Neutrophil (primary cell): ENCODE data around the gene MYOM3.

Source experiments
- H3K27ac ChIP-seq: fragments of 200-600 bp; sonication (generic); 2 replicates; pipeline ENCODE4 v1.5.1; 2016; ENCODE audit warnings: mild to moderate bottlenecking, moderate library complexity
- H3K27me3 ChIP-seq: fragments of 200-600 bp; sonication (generic); 2 replicates; pipeline ENCODE4 v1.6.0; 2016; ENCODE audit warnings: mild to moderate bottlenecking
- H3K36me3 ChIP-seq: fragments of 200-600 bp; sonication (generic); 2 replicates; pipeline ENCODE4 v1.5.1; 2017
- H3K4me1 ChIP-seq, 2 experiments: fragments of 200-600 bp in 1 of 2; sonication (generic) in 1 of 2; 1 replicate in 1 of 2; 2 replicates in 1 of 2; pipeline versions ENCODE4 v1.5.1 to v1.6.1; 2013 to 2016; ENCODE audit warnings: low read depth in 1 of 2, low read length in 1 of 2, mild to moderate bottlenecking in 1 of 2, moderate library complexity in 1 of 2; ENCODE audit not compliant: control insufficient read depth in 1 of 2, insufficient read depth in 1 of 2
- H3K4me3 ChIP-seq, 2 experiments: fragments of 200-600 bp in 1 of 2; sonication (generic) in 1 of 2; 1 replicate in 1 of 2; 2 replicates in 1 of 2; pipeline ENCODE4 v1.5.1; 2013 to 2016; ENCODE audit warnings: low read depth in 1 of 2, low read length in 1 of 2, mild to moderate bottlenecking in 1 of 2, moderate library complexity in 1 of 2
- H3K9me3 ChIP-seq: fragments of 200-600 bp; sonication (generic); 2 replicates; pipeline ENCODE4 v1.5.1; 2016
- TF ChIP-seq, protein P1 (sequence below): fragments of 200-600 bp; sonication (generic); IDR thresholded peaks from 2 replicates; pipeline ENCODE4 v1.5.1; 2016; ENCODE audit warnings: antibody characterized with exemption

Gene MYOM3

GRCh38 chr1:24092979-24093378, 19.0 kb downstream of the MYOM3 start:
- H3K4me3 ChIP-seq: no peak overlapping the region
- no peaks in the 10 kb centered on the region for H3K36me3 ChIP-seq
- H3K27ac ChIP-seq: no peak overlapping the region
- TF ChIP-seq, protein P1, sequence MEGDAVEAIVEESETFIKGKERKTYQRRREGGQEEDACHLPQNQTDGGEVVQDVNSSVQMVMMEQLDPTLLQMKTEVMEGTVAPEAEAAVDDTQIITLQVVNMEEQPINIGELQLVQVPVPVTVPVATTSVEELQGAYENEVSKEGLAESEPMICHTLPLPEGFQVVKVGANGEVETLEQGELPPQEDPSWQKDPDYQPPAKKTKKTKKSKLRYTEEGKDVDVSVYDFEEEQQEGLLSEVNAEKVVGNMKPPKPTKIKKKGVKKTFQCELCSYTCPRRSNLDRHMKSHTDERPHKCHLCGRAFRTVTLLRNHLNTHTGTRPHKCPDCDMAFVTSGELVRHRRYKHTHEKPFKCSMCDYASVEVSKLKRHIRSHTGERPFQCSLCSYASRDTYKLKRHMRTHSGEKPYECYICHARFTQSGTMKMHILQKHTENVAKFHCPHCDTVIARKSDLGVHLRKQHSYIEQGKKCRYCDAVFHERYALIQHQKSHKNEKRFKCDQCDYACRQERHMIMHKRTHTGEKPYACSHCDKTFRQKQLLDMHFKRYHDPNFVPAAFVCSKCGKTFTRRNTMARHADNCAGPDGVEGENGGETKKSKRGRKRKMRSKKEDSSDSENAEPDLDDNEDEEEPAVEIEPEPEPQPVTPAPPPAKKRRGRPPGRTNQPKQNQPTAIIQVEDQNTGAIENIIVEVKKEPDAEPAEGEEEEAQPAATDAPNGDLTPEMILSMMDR: no peak
- H3K9me3 ChIP-seq: no peaks in the 10 kb centered on the region
- no peaks in the 10 kb centered on the region for H3K4me1 ChIP-seq
- no peaks in the 10 kb centered on the region for H3K27me3 ChIP-seq

DNA sequence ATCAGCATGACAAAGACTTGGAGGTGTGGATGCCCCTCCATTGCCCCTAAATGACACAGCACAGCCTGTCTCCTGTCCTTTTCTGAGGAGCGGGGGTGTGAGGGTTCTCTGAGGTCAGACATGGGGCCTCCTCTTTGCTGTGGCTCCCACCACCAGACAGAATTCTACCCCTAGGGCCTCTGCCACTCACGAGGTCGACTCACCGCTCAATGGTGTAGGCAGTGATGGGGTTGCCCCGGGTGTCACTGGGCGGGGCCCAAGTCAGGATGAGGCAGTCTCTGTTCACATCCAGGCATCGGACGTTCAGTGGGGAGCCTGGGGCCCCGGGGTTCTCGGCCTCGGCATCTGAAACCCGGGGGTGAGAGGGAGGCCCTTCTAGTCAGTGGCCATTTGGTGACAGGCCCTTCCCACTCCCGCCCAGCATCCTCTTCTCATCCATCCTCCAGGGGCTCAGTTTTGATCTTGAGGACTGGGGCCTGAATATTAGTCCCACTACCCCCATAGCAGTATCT, 19.9 kb downstream of the MYOM3 start:
- Histone ChIP-seq H3K27ac (no peak overlapping the region), H3K36me3 (no peaks in the 10 kb centered on the region), H3K27me3 (no peaks in the 10 kb centered on the region), H3K4me1 (no peaks in the 10 kb centered on the region), H3K9me3 (no peaks in the 10 kb centered on the region), H3K4me3 (no peak overlapping the region)
- TF ChIP-seq, protein P1: no peak

DNA sequence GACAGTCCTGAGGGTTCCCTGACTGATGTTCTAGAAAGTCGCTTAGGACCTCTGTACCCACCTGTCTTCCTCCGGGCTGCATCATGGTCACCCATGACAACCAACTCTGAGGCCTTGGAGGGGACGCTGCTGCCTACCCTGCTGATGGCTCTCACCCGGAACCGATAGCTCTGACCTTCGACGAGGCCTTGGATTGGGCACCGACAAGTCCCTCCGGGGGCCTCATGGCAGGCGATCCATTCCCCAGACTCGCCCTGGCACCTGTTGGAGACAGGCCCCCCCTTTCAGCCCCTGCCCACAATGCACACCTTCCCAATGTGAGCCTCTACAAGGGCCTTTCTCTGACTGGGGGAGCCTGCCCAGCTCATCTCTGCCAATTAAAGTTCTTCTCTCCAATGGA, 21.2 kb downstream of the MYOM3 start:
- no peak overlapping the region for H3K4me3 ChIP-seq
- no peaks in the 10 kb centered on the region for H3K9me3 ChIP-seq
- no peaks in the 10 kb centered on the region for H3K36me3 ChIP-seq
- no peaks in the 10 kb centered on the region for H3K27me3 ChIP-seq
- H3K4me1 ChIP-seq: no peaks in the 10 kb centered on the region
- H3K27ac ChIP-seq: no peak overlapping the region
- TF ChIP-seq, protein P1: no peak

- no peaks in the 10 kb centered on the region for H3K9me3 ChIP-seq
- no peaks in the 10 kb centered on the region for H3K27me3 ChIP-seq
- no peaks in the 10 kb centered on the region for H3K4me1 ChIP-seq
- no peak overlapping the region for H3K4me3 ChIP-seq
- TF ChIP-seq, protein P1: no peak
- H3K27ac ChIP-seq: no peak overlapping the region
- H3K36me3 ChIP-seq: no peaks in the 10 kb centered on the region
Observed at GRCh38 chr1:24089743-24090555, 22.0 kb downstream of the MYOM3 start.

- Histone ChIP-seq H3K9me3 (no peaks in the 10 kb centered on the region), H3K27ac (no peak overlapping the region), H3K4me3 (no peak overlapping the region), H3K27me3 (no peaks in the 10 kb centered on the region), H3K36me3 (no peaks in the 10 kb centered on the region), H3K4me1 (no peaks in the 10 kb centered on the region)
- TF ChIP-seq, protein P1: no peak
Observed at GRCh38 chr1:24089027-24089742, 22.8 kb downstream of the MYOM3 start.
